A549 treated with GW870086 at 1 μM for 4 hours (cell line): ENCODE measurements around the gene PSMB2. TPM values are rescaled to one million over a fixed set of nuclear protein-coding genes. Genes with fewer than 3 reads are reported as not detected.

Experiments used
- total RNA-seq: library from RNA; stranded (reverse); fragments of 200-300 nt; extraction: Qiagen RNA extraction; gene quantifications from 5 replicates; pipeline ENCODE4 v1.2.3, GENCODE V29; 2022; ENCODE audit warnings: low read depth

The PSMB2 gene
- total RNA-seq, result 73.9 to 115 TPM (median 108 TPM) in 5 replicates

GRCh38 chr1:35641233-35641866 is at the start of gene PSMB2:
Gene PSMB2 (minus strand): TSS chr1:35641526. CDS start chr1:35641432, 94 bp downstream.

GRCh38 chr1:35573198-35574124 is 67.9 kb downstream of the PSMB2 start, which contains the start of gene TFAP2E:
Gene TFAP2E (plus strand): TSS chr1:35573314. CDS start chr1:35573578, 264 bp downstream.

GRCh38 chr1:35557611-35558373 is 83.5 kb downstream of the PSMB2 start, which contains the start of gene NCDN:
Gene NCDN (plus strand): TSS chr1:35557799. CDS start chr1:35558191, 392 bp downstream.

GRCh38 chr1:35557118-35557610 is 84.2 kb downstream of the PSMB2 start, which contains the start of gene KIAA0319L:
Gene KIAA0319L (minus strand): TSS chr1:35557403. CDS start chr1:35554491, 2,912 bp downstream.

Other genes starting within 250 kb of the PSMB2 start
- 13.5 to 17.4 TPM (median 15.4 TPM) in 5 replicates for gene KIAA0319L, start 84.1 kb downstream of the PSMB2 start, total RNA-seq
- 14.8 to 17.3 TPM (median 16.4 TPM) in 5 replicates for gene NCDN, start 83.7 kb downstream of the PSMB2 start, total RNA-seq
- 0.49 to 1.2 TPM (median 0.56 TPM) in 5 replicates for gene TFAP2E, start 68.2 kb downstream of the PSMB2 start, total RNA-seq
- gene C1orf216, start 77.4 kb upstream of the PSMB2 start, total RNA-seq, result 12.3 to 15.0 TPM (median 14.3 TPM) in 5 replicates
- 8.5 to 12.8 TPM (median 9.6 TPM) in 5 replicates for gene CLSPN, start 128.5 kb upstream of the PSMB2 start, total RNA-seq
- gene AGO4, start 166.5 kb upstream of the PSMB2 start, total RNA-seq, result 2.5 to 6.4 TPM (median 3.3 TPM) in 5 replicates
- 2.6 to 5.0 TPM (median 4.0 TPM) in 5 replicates for gene AGO1, start 241.7 kb upstream of the PSMB2 start, total RNA-seq